GM19455 (cell line): ENCODE data around the gene WDR5B.
"Not testable (repeated sequence)": the region's sequence is repeated elsewhere in the genome, so short reads cannot be mapped to it uniquely, and the experiment has no call there.

ENCODE experiments used
- ATAC-seq: cut with Tn5 transposase; IDR thresholded peaks from one replicate; pipeline ENCODE4 v1.9.1; 2021; ENCODE audit not compliant: unreplicated experiment

WDR5B gene

DNA sequence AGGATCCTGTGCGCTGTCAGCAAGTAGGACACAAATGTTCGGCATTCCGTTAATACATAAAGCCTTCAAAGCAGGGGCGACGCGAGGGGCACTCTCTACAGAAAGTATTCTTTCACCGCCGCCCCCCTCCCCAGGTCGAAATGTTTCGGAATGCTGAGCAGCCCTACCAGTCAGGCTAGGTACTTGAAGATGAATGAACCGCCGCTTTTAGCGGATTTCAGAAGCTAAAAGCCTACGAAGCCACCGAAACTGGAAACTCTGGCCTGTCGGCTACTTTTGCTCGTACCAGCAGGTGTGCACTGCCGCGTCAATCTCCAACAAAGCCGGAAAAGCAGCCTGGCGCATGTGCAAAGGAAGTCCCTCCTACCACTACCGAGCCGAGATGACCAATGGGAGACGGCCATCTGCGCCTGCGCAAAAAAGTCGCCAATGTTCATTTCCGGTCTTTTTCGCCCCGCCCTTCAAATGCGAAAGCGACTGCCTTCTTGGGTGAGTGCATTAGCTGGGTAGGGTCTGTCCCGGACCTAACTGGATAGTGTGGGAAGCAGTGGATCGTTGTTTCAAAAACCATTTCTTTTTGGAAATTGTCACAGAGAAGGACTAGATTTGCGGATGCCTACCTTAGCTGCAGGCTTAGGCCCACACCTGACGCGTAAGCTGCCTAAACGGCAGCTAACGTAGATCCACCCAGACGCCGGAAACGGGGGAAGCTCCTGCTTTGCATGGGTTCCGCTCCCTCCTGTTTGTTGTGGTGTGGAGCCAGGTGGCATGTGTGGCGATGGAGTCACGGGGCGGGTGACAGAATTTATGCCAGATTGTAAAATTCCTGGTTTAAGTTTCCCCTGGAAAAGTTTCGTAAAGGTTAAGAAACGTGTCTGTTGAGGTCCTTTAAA is at the start of gene WDR5B:
Gene WDR5B (minus strand): TSS at position 301 of the 893 bp plus-strand sequence. CDS start 534 bp downstream, outside the sequence.
- peak; percentile 80 for ATAC-seq

DNA sequence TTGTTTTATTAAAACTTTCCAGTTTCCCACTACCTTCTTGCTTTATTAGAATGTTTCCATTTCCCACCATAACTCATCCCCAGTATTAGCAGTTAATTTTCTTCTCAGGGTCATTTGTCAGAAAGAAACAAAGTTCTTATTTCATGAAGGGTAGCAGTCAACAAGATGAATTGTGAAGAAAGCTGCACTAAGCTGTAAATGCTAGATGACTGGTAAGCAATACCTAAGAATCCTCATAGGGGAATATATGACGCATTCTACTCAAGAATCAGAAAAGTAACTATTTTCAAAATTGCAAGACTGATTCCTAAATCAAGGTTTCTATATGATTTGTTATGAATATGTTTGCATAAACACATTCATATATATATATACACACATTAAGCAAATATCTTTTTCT is 48.8 kb upstream of the WDR5B start:
- no peak for ATAC-seq

DNA sequence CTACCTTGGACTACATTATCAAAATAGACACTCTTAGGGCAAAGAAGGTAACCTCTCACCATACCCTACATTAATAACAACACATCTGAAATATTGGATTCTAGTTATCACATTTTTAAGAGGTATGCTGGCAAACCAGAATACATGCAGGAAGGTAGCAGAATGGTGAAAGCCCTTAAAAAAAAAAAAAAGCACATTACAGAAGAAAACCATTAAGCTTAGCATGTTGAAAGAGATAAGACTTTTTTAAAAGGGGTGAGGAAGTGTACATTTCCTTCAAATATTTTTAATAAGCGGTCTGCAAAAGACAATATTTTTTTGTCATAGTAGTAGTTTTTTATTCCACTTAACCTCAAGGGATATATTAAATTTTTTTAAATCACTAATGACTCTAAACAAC is 46.5 kb upstream of the WDR5B start:
- no peak for ATAC-seq

DNA sequence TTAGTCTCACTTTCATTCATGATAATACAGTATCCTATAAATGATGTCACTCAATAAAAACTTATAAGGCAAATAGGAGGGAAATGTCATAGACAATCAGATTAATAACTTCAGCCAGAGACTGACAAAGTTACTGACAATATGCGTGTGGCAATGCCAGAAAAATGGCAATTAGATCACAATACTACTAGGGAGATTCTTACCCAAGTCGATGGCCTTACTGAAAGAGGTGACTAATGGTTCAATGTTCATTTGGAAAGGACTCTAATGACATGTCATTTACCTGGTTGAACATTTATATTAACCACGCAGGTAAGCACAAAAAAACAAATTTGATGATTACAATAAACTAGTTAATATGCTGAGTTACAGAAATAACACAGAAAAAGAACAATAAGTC is 45.9 kb upstream of the WDR5B start:
- ATAC-seq, result no peak

DNA sequence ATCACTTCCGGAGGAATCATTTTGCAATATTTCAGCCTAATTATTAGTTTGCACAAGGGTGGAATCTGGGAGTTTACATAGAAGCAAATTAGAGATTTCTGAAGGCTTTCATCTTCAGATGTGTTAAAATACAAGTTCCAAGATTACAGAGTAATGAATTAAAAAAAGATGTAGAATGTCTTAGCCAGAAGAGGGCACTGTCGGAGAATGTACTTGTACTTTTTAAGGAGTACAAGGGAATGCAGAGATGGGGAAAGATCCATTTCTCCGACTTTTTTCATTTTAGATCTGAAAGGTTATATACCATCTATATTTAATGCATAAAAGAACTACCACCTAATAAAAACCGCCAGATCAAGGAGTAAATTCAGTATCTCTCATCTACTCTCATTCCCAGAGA is 43.1 kb upstream of the WDR5B start:
- no peak for ATAC-seq

DNA sequence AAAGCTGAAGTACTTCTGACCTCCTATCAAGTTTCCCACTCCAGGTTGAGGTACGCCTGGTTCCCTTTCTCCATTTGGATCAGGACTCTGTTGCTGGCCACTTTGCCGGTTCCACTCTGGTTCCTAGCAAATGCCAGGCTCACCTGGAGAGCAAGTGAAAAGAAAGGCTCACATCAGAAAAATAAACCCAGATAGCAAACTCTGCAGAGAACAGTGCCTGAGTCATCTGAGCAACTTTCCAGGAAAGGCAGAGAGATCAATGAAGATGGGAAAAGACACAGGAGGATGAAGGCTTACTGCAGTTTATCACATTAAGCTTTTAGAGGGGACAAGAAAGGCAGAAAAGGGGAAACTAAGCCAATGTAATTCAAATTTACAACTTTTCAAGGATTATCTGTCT is 41.8 kb upstream of the WDR5B start:
- no peak for ATAC-seq

DNA sequence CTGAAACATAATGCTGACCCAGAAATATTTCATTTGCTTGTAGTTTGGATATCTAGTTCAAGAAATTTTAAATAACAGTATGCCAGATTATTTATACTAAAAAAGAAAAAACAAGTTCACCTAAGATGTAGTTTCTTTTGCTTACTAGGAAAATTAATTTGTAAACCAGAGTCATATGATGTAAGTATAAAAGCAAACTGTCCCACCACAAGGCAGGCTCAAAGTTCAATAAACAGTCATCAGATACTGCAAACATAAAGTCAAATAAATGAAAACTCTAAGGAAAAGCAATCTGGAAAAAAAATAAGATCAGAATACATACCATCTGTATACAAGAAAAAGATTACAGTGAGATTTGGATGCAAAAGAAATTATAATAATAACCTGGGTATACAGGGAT is 40.2 kb upstream of the WDR5B start:
- ATAC-seq, result no peak

DNA sequence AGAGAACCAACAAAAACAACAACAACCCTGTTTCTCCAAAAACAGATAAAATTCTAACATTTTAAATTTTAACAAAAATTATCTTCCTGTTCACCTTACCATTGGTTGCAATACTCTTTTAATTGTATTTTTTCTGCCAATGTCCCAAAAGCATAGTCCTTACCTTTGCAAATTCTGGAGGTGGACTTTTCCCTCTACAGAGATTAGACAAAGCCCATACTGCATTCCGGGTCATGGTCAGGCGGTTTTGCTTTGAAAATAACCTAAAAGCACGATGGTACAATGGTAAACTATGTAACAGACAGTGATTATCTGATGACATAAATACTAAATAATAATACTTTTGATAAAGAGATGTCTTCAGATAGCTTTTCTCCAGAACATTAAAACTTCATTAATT is 35.5 kb upstream of the WDR5B start:
- ATAC-seq, result no peak

DNA sequence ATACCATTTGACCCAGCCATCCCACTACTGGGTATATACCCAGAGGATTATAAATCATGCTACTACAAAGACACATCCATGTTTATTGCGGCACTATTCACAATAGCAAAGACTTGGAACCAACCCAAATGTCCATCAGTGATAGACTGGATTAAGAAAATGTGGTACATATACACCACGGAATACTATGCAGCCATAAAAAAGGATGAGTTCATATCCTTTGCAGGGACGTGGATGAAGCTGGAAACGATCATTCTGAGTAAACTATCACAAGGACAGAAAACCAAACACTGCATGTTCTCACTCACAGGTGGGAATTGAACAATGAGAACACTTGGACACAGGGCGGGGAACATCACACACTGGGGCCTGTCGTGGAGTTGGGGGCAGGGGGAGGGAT is 32.4 kb upstream of the WDR5B start:
- not testable (repeated sequence) for ATAC-seq

DNA sequence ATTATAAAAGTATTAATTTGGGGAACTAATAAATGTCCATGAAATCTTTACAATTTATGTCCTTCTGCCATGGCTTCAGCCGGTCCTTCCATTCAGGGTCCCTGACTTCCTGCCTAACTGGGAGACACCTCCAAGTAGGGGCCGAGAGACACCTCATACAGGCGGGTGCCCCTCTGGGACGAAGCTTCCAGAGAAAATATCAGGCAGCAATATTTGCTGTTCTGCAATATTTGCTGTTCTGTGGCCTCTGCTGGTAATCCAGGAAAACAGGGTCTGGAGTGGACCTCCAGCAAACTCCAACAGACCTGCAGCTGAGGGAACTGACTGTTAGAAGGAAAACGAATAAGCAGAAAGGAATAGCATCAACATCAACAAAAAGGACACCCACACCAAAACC is 28.6 kb upstream of the WDR5B start:
- ATAC-seq, result not testable (repeated sequence)

DNA sequence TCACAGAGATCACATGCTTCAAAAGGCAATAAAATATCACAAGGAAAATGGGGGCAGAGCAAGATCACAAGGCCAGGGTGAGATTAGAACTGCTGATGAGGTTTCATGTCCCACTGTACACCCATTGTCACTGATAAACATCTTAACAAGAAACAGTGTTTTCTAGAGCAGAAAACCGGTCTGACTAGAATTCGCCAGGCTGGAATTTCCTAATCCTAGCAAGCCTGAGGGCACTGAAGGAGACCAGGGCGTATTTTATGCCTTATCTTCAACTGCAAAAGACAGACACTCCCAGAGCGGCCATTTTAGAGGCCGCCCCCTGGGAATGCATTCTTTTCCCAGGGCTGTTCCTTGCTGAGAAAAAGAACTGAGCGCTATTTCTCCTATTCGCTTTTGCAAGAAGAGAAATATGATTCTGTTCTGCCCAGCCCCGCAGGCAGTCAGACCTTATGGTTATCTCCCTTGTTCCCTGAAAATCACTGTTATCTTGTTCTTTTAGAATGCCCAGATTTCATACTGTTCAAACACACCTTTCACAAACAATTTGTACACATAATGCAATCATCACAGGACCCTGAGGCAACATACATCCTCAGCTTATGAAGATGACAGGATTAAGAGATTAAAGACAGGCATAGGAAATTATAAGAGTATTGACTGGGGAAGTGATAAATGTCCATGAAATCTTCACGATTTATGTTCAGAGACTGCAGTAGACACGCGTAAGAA is 28.1 kb upstream of the WDR5B start:
- ATAC-seq, result not testable (repeated sequence)

DNA sequence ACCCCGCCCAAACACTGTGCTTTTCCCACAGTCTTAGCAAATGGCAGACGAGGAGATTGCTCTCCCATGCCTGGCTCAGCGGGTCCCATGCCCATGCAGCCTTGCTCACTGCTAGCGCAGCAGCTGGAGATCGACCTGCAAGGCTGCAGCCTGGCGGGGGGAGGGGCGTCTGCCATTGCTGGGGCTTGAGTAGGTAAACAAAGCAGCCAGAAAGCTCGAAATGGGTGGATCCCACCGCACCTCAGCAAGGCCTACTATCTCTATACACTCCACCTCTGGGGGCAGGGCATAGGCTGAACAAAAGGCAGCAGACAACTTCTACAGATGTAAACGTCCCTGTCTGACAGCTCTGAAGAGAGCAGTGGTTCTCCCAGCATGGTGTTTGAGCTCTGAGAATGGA is 27.2 kb upstream of the WDR5B start:
- ATAC-seq, result no peak

DNA sequence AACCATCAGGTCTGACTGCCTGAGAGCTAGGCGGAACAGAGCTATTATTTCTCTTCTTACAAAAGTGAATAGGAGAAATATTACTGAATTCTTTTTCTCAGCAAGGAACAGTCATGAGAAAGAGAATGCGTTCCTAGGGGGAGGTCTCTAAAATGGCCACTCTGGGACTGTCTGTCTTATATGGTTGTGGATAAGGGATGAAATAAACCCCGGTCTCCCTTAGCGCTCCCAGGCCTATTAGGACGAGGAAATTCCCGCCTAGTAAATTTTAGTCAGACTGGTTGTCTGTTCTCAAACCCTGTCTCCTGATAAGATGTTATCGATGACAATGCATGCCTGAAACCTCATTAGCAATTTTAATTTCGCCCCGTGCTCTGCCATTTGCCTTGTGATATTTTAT is 20.1 kb upstream of the WDR5B start:
- no peak for ATAC-seq

DNA sequence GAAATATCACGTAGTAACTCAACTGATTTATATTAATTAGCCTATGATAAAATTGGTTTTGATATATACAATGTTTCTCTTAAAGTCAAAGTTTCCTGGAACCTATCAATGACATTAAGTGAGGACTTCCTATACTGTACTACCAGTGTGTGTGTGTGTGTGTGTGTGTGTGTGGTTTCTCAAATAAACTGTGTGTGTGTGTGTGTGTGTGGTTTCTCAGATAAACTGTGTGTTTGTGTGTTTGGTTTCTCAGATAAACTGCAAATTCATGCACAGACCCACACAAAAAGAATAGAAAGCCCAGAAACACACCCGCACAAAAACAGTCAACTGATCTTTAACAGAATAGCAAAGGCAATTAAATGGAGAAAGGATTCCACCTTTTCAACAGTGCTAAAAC is 14.5 kb upstream of the WDR5B start:
- ATAC-seq, result no peak

DNA sequence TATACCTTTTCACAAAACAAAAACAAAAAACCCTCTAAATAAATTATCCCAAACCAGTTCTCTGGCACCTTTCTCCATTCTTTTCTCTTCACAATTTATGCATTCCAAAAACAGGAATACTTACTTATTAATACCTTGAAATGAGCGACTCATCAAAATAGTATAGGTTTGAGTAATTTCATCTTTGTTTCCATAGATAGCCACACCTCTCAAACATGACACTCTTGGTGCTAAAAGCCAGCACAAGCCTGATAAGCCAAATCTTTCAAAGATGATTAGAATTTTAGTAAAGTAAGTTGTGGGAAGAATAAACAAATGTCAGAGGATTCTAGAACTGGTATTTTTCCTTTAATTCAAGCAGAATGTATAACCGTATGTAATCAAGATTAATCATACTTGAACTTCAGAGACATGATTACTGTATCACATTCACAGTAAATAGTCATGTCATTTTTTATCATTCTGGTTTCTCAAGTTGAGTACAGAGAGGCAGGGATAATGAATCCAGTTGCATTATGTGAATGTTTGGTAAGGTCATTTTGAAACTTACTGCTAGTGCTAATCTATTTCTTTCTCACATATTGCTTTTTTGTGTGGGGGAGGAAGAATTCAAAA is 12.1 kb upstream of the WDR5B start:
- no peak for ATAC-seq

DNA sequence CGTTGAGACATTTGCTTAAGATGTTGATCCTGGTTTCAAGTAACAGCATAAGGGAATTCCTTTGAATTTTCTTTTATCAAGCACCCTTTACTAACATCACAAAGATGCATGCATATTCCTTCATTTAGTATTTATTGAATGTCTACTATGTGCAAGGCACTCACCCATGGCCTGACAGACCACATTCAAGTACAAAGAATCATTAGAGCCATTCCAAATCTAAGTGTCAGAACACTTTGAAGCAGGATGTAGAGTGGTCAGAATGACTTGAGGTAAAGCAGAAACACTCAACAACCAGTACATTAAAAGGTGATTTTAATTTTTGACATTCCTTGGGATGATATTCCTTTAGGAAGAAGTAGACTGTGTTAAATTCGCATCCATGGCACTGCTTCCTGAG is 6.0 kb upstream of the WDR5B start:
- ATAC-seq, result no peak

DNA sequence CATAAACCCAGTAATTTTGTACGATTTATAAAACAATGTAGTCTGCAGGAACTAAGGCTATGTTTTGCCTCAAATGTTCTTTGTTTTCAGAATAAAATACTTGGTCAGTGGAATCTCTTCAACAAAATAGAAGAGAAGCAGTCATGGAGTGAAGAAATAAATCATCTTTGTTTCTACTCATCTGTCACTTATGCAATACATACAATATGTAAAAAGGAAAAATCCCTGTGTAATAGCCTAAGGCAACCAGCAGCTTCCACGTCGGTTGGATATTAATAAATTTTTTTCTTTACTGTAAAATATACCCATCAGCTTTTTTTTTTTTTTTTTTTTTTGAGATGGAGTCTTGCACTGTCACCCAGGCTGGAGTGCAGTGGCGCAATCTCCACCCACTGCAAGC is 5.2 kb upstream of the WDR5B start:
- no peak for ATAC-seq

DNA sequence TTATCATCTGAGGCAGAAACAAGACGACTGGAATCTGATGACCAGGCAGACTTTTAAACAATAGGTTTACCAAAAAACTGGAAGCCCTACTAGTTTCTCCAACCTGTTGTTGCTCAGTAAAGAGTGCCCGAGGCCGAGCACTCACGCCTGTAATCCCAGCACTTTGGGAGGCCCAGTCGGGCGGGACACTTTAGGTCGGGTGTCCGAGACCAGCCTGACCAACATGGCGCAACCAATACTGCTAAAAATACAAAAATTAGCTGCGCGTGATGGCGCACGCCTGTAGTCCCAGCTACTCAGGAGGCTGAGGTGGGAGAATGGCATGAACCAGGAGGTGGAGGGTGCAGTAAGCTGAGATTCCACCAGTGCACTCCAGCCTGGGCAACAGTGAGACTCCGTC is 1.1 kb upstream of the WDR5B start:
- ATAC-seq, result no peak

DNA sequence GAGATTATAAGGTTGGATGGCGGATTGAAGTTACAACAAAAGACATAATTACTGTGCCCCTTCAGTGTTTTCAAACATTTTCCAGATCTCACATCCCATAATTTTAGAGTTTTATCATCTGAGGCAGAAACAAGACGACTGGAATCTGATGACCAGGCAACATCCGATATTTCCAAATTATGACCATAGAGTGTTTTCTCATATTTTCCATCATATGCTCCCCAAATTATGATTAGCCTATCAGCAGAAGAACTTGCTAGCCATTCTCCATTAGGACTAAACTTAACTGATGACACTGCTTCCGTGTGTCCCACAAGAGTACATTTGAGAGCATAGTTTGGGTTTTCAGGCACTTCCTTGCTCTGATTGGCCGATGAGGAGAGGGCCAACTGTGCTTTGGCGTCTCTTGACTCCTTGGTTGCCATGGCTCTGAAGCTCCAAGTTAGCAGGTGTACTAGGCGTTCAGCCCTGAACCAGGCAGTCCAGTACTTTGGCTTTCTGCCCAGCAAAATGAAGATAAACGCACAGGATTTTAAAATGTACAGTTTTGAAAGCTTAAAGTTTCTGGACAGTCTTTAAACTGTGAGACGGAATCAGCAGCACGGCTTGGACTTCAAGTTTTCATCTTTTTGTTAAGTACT is 638 bp downstream of the WDR5B start:
- ATAC-seq, result peak; percentile 54

DNA sequence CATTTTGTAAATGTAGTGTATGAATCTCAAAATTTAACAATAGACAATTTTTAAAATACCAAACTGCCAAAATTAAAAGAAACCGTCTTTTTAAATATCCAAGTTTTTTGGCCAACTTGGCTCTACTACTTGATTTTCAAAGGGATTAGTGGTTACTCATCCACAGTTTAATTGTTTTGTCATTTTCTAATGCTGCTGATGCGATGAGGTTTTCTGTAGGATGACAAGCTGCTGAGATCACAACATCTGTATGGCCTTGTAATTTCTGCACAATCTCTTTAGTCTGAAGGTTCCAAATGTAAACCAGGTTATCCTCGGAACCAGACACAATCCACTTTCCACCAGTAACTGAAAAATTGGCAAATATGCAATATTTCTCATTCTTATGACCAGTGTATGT is 1.5 kb downstream of the WDR5B start:
- ATAC-seq, result no peak

DNA sequence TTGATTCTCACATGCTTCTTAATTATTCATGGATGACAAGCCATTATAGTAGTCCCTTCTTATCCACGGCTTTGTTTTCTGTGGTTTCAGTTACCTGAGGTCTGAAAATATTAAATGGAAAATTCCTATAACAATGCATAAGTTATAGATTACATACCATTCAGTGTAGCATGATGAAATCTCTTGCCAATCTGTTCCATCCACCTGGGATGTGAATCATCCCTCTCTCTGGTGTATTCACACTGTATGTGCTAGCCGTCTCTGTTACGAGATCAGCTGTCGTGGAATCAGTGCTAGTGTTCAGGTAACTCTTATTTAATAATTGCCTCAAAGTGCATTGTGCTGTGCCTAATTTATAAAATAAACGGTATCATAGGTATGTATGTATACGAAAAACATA is 5.2 kb downstream of the WDR5B start:
- no peak for ATAC-seq
